ENCODE results near the gene STAC3.
A peak's percentile ranks its signal among the peaks of the same experiment; 100 is the strongest.
"Not testable (repeated sequence)": the region's sequence is repeated elsewhere in the genome, so short reads cannot be mapped to it uniquely, and the experiment has no call there.

Gene STAC3

GRCh38 chr12:57250956-57251355, at the start of gene STAC3:
Gene STAC3, minus strand, starts transcription at chr12:57251187. Its CDS starts 1,551 bp downstream, at chr12:57249636.
- Histone ChIP-seq H3K9ac (ENCODE audit: low read length in 2 of 2) (no peak within 1 kb of the TSS), H3K36me3 (ENCODE audit: control insufficient read depth in 2 of 2, insufficient read depth in 2 of 2, low read length in 2 of 2) (peaks cover 9 to 12% of the 10 kb centered on the region in 2 donors), H3K9me3 (ENCODE audit: control insufficient read depth in 2 of 2, low read length in 2 of 2) (no peaks in the 10 kb centered on the region), H3K27me3 (ENCODE audit: control insufficient read depth in 1 of 2, insufficient read depth in 2 of 2, low read length in 2 of 2) (peaks cover 4 to 10% of the 10 kb centered on the region in 2 donors), H3K4me3 (ENCODE audit: low read length in 2 of 2) (no peak within 1 kb of the TSS), H3K27ac (ENCODE audit: low read length) (no peak within 1 kb of the TSS), H3K4me1 (ENCODE audit: control insufficient read depth, insufficient read depth, low read length) (no peaks in the 10 kb centered on the region)

GRCh38 chr12:57299514-57300016, 48.6 kb upstream of the STAC3 start:
- H3K27me3 ChIP-seq (ENCODE audit: control insufficient read depth in 1 of 2, insufficient read depth in 2 of 2, low read length in 2 of 2): no peaks in the 10 kb centered on the region
- H3K4me1 ChIP-seq (ENCODE audit: control insufficient read depth, insufficient read depth, low read length): no peaks in the 10 kb centered on the region
- peaks cover 29 to 30% of the 10 kb centered on the region in 2 donors for H3K36me3 ChIP-seq (ENCODE audit: control insufficient read depth in 2 of 2, insufficient read depth in 2 of 2, low read length in 2 of 2)
- H3K27ac ChIP-seq (ENCODE audit: low read length): no peak overlapping the region
- no peaks in the 10 kb centered on the region for H3K9me3 ChIP-seq (ENCODE audit: control insufficient read depth in 2 of 2, low read length in 2 of 2)
- no peak overlapping the region for H3K9ac ChIP-seq (ENCODE audit: low read length in 2 of 2)
- H3K4me3 ChIP-seq (ENCODE audit: low read length in 2 of 2): no peak overlapping the region

GRCh38 chr12:57296291-57296690, 45.3 kb upstream of the STAC3 start:
- H3K27ac ChIP-seq (ENCODE audit: low read length): no peak overlapping the region
- no peak overlapping the region for H3K9ac ChIP-seq (ENCODE audit: low read length in 2 of 2)
- no peak overlapping the region for H3K4me3 ChIP-seq (ENCODE audit: low read length in 2 of 2)
- H3K9me3 ChIP-seq (ENCODE audit: control insufficient read depth in 2 of 2, low read length in 2 of 2): no peaks in the 10 kb centered on the region
- H3K4me1 ChIP-seq (ENCODE audit: control insufficient read depth, insufficient read depth, low read length): no peaks in the 10 kb centered on the region
- peaks cover 36 to 45% of the 10 kb centered on the region in 2 donors for H3K36me3 ChIP-seq (ENCODE audit: control insufficient read depth in 2 of 2, insufficient read depth in 2 of 2, low read length in 2 of 2)
- no peaks in the 10 kb centered on the region for H3K27me3 ChIP-seq (ENCODE audit: control insufficient read depth in 1 of 2, insufficient read depth in 2 of 2, low read length in 2 of 2)

- peaks cover 29 to 48% of the 10 kb centered on the region in 2 donors for H3K36me3 ChIP-seq (ENCODE audit: control insufficient read depth in 2 of 2, insufficient read depth in 2 of 2, low read length in 2 of 2)
- H3K9ac ChIP-seq (ENCODE audit: low read length in 2 of 2): not testable (repeated sequence)
These were observed 31.1 kb upstream of the STAC3 start for GRCh38 chr12:57282073-57282472.

GRCh38 chr12:57280211-57281062, 29.4 kb upstream of the STAC3 start:
- H3K4me1 ChIP-seq (ENCODE audit: control insufficient read depth, insufficient read depth, low read length): peaks cover 4% of the 10 kb centered on the region
- H3K4me3 ChIP-seq (ENCODE audit: low read length in 2 of 2): no peak overlapping the region
- H3K36me3 ChIP-seq (ENCODE audit: control insufficient read depth in 2 of 2, insufficient read depth in 2 of 2, low read length in 2 of 2): peaks cover 23 to 44% of the 10 kb centered on the region in 2 donors
- peak overlapping the region; percentile 11 for H3K27ac ChIP-seq (ENCODE audit: low read length)
- H3K9ac ChIP-seq (ENCODE audit: low read length in 2 of 2): peak overlapping the region in 1 of 2 donors; percentile 2
- H3K27me3 ChIP-seq (ENCODE audit: control insufficient read depth in 1 of 2, insufficient read depth in 2 of 2, low read length in 2 of 2): no peaks in the 10 kb centered on the region
- no peaks in the 10 kb centered on the region for H3K9me3 ChIP-seq (ENCODE audit: control insufficient read depth in 2 of 2, low read length in 2 of 2)

More at GRCh38 chr12:57282073-57282472, 31.1 kb upstream of the STAC3 start:
- H3K9me3 ChIP-seq (ENCODE audit: control insufficient read depth in 2 of 2, low read length in 2 of 2); H3K27me3 ChIP-seq (ENCODE audit: control insufficient read depth in 1 of 2, insufficient read depth in 2 of 2, low read length in 2 of 2); H3K4me1 ChIP-seq (ENCODE audit: control insufficient read depth, insufficient read depth, low read length); H3K4me3 ChIP-seq (ENCODE audit: low read length in 2 of 2); H3K27ac ChIP-seq (ENCODE audit: low read length): not testable (repeated sequence)

GRCh38 chr12:57278465-57279381, 27.7 kb upstream of the STAC3 start:
- Histone ChIP-seq H3K27me3 (ENCODE audit: control insufficient read depth in 1 of 2, insufficient read depth in 2 of 2, low read length in 2 of 2) (no peaks in the 10 kb centered on the region), H3K27ac (ENCODE audit: low read length) (no peak overlapping the region), H3K36me3 (ENCODE audit: control insufficient read depth in 2 of 2, insufficient read depth in 2 of 2, low read length in 2 of 2) (peaks cover 19 to 42% of the 10 kb centered on the region in 2 donors), H3K9ac (ENCODE audit: low read length in 2 of 2) (no peak overlapping the region), H3K4me3 (ENCODE audit: low read length in 2 of 2) (no peak overlapping the region), H3K9me3 (ENCODE audit: control insufficient read depth in 2 of 2, low read length in 2 of 2) (no peaks in the 10 kb centered on the region), H3K4me1 (ENCODE audit: control insufficient read depth, insufficient read depth, low read length) (peaks cover 4% of the 10 kb centered on the region)

GRCh38 chr12:57276935-57277563, 26.1 kb upstream of the STAC3 start:
- Histone ChIP-seq H3K9ac (ENCODE audit: low read length in 2 of 2) (no peak overlapping the region), H3K4me1 (ENCODE audit: control insufficient read depth, insufficient read depth, low read length) (peaks cover 4% of the 10 kb centered on the region), H3K4me3 (ENCODE audit: low read length in 2 of 2) (no peak overlapping the region), H3K27me3 (ENCODE audit: control insufficient read depth in 1 of 2, insufficient read depth in 2 of 2, low read length in 2 of 2) (no peaks in the 10 kb centered on the region), H3K9me3 (ENCODE audit: control insufficient read depth in 2 of 2, low read length in 2 of 2) (no peaks in the 10 kb centered on the region), H3K36me3 (ENCODE audit: control insufficient read depth in 2 of 2, insufficient read depth in 2 of 2, low read length in 2 of 2) (peaks cover 24 to 42% of the 10 kb centered on the region in 2 donors), H3K27ac (ENCODE audit: low read length) (no peak overlapping the region)

- not testable (repeated sequence) for H3K4me1 ChIP-seq (ENCODE audit: control insufficient read depth, insufficient read depth, low read length); H3K27me3 ChIP-seq (ENCODE audit: control insufficient read depth in 1 of 2, insufficient read depth in 2 of 2, low read length in 2 of 2); H3K9ac ChIP-seq (ENCODE audit: low read length in 2 of 2); H3K4me3 ChIP-seq (ENCODE audit: low read length in 2 of 2); H3K9me3 ChIP-seq (ENCODE audit: control insufficient read depth in 2 of 2, low read length in 2 of 2); H3K27ac ChIP-seq (ENCODE audit: low read length)
- peaks cover 27 to 42% of the 10 kb centered on the region in 2 donors for H3K36me3 ChIP-seq (ENCODE audit: control insufficient read depth in 2 of 2, insufficient read depth in 2 of 2, low read length in 2 of 2)
These were observed 25.2 kb upstream of the STAC3 start for GRCh38 chr12:57276233-57276632.

- H3K36me3 ChIP-seq (ENCODE audit: control insufficient read depth in 2 of 2, insufficient read depth in 2 of 2, low read length in 2 of 2): peaks cover 36 to 46% of the 10 kb centered on the region in 2 donors
These were observed 22.5 kb upstream of the STAC3 start for GRCh38 chr12:57273516-57273915.

More at GRCh38 chr12:57273516-57273915, 22.5 kb upstream of the STAC3 start:
- Histone ChIP-seq H3K9ac (ENCODE audit: low read length in 2 of 2) (no peak overlapping the region), H3K4me1 (ENCODE audit: control insufficient read depth, insufficient read depth, low read length) (no peaks in the 10 kb centered on the region), H3K4me3 (ENCODE audit: low read length in 2 of 2) (no peak overlapping the region), H3K27me3 (ENCODE audit: control insufficient read depth in 1 of 2, insufficient read depth in 2 of 2, low read length in 2 of 2) (no peaks in the 10 kb centered on the region), H3K27ac (ENCODE audit: low read length) (no peak overlapping the region), H3K9me3 (ENCODE audit: control insufficient read depth in 2 of 2, low read length in 2 of 2) (no peaks in the 10 kb centered on the region)

Data from stomach smooth muscle (tissue), 2 donors.